Neural cell (in vitro differentiated cells): ENCODE results near the gene CARHSP1.

Experiments used
- CTCF ChIP-seq: fragments of 450-650 bp; IDR thresholded peaks from 2 replicates; pipeline ENCODE4 v1.5.1; 2014; ENCODE audit warnings: antibody characterized with exemption, mild to moderate bottlenecking, moderate library complexity; ENCODE audit not compliant: poor library complexity, severe bottlenecking
- EZH2 ChIP-seq: fragments of 200-600, 300-800 bp; shearing (Covaris generic), sonication (generic); IDR thresholded peaks from 2 replicates; pipeline ENCODE4 v1.6.1; 2014; ENCODE audit warnings: antibody characterized with exemption, low read length, borderline replicate concordance, mild to moderate bottlenecking; ENCODE audit not compliant: insufficient read depth, poor library complexity, severe bottlenecking
- MXI1 ChIP-seq: fragments of 450-650 bp; conservative IDR thresholded peaks from 2 replicates; pipeline ENCODE4 v1.6.1; 2014; ENCODE audit warnings: antibody characterized with exemption, mild to moderate bottlenecking; ENCODE audit not compliant: poor library complexity, severe bottlenecking
- POLR2AphosphoS5 ChIP-seq: IDR thresholded peaks from 2 replicates; pipeline ENCODE4 v1.6.1; 2012
- RAD21 ChIP-seq: fragments of 450-650 bp; conservative IDR thresholded peaks from 2 replicates; pipeline ENCODE4 v1.6.1; 2014; ENCODE audit warnings: antibody characterized with exemption, mild to moderate bottlenecking, moderate library complexity
- REST ChIP-seq: IDR thresholded peaks from 2 replicates; pipeline ENCODE4 v1.6.1; 2012; ENCODE audit warnings: borderline replicate concordance
- SMC3 ChIP-seq: fragments of 450-650 bp; conservative IDR thresholded peaks from 2 replicates; pipeline ENCODE4 v1.6.1; 2014; ENCODE audit warnings: antibody characterized with exemption, mild to moderate bottlenecking, moderate library complexity; ENCODE audit not compliant: poor library complexity
- TAF1 ChIP-seq: IDR thresholded peaks from 2 replicates; pipeline ENCODE4 v1.6.1; 2012; ENCODE audit warnings: low read depth

- no peak for TF ChIP-seq CTCF
- no peak for TF ChIP-seq RAD21
- no peak for TF ChIP-seq TAF1
- no peak for TF ChIP-seq REST
- no peak for TF ChIP-seq POLR2AphosphoS5
- no peak for TF ChIP-seq MXI1
- no peak for TF ChIP-seq SMC3
- TF ChIP-seq EZH2: no peak
Observed at GRCh38 chr16:8812162-8812843, 56.5 kb downstream of the CARHSP1 start.
